ENCODE results near the gene MTARC2.

MTARC2 gene

GRCh38 chr1:220833436-220833835, 85.3 kb downstream of the MTARC2 start:
- no peak for DNase-seq
